SH-SY5Y (cell line): Measurements from ENCODE around the gene PIP5KL1.

Experiments
- GATA2 ChIP-seq: IDR thresholded peaks from 2 replicates; pipeline ENCODE4 v1.6.1; 2011; ENCODE audit warnings: mild to moderate bottlenecking, low read depth, low read length
- GATA3 ChIP-seq: IDR thresholded peaks from 2 replicates; pipeline ENCODE4 v1.6.1; 2011; ENCODE audit warnings: low read depth, mild to moderate bottlenecking, low read length, moderate library complexity

The PIP5KL1 gene

GRCh38 chr9:127947841-127948710, 17.5 kb upstream of the PIP5KL1 start:
- no peak for TF ChIP-seq GATA2
- no peak for TF ChIP-seq GATA3

- no peak for TF ChIP-seq GATA2
- TF ChIP-seq GATA3, result no peak
Measured at GRCh38 chr9:127946728-127947127, 16.2 kb upstream of the PIP5KL1 start.

- TF ChIP-seq GATA2, result no peak
- no peak for TF ChIP-seq GATA3
Measured at GRCh38 chr9:127945942-127946341, 15.4 kb upstream of the PIP5KL1 start.

GRCh38 chr9:127945338-127945737, 14.8 kb upstream of the PIP5KL1 start:
- no peak for TF ChIP-seq GATA2
- TF ChIP-seq GATA3, result no peak

GRCh38 chr9:127944586-127945218, 14.1 kb upstream of the PIP5KL1 start:
- no peak for TF ChIP-seq GATA3
- no peak for TF ChIP-seq GATA2

GRCh38 chr9:127943731-127944144, 13.2 kb upstream of the PIP5KL1 start:
- no peak for TF ChIP-seq GATA2
- no peak for TF ChIP-seq GATA3

GRCh38 chr9:127943011-127943662, 12.6 kb upstream of the PIP5KL1 start:
- TF ChIP-seq GATA3 (no peak), GATA2 (no peak)

- no peak for TF ChIP-seq GATA2
- no peak for TF ChIP-seq GATA3
Measured at GRCh38 chr9:127942216-127943010, 11.8 kb upstream of the PIP5KL1 start.

- TF ChIP-seq GATA2 (no peak), GATA3 (no peak)
Measured at GRCh38 chr9:127941961-127942215, 11.3 kb upstream of the PIP5KL1 start.

GRCh38 chr9:127941062-127941960, 10.7 kb upstream of the PIP5KL1 start:
- TF ChIP-seq GATA3, result no peak
- no peak for TF ChIP-seq GATA2

- no peak for TF ChIP-seq GATA3
- no peak for TF ChIP-seq GATA2
Measured at GRCh38 chr9:127940593-127940992, 10.0 kb upstream of the PIP5KL1 start.

GRCh38 chr9:127938298-127938690, 7.7 kb upstream of the PIP5KL1 start:
- TF ChIP-seq GATA3, result no peak
- no peak for TF ChIP-seq GATA2

GRCh38 chr9:127937388-127938297, 7.1 kb upstream of the PIP5KL1 start, which contains the start of gene DPM2:
Gene DPM2 (minus strand): TSS chr9:127937854. CDS start chr9:127937820, 34 bp downstream.
- TF ChIP-seq GATA3 (no peak), GATA2 (0 out of 2 replicates have a peak, but pooled peaks have one; percentile 7)
